IMR-90 (cell line): ENCODE results near the gene NPSR1. TPM values are rescaled to one million over a fixed set of nuclear protein-coding genes. Genes with fewer than 3 reads are reported as not detected.

ENCODE experiments used
- ATAC-seq: fragments of 200-7000 bp; cut with Tn5 transposase; 2 replicates; pipeline ENCODE4 v1.9.1; 2020; ENCODE audit warnings: low read depth, mild to moderate bottlenecking, moderate library complexity
- BruUV-seq: library from RNA; stranded (reverse); fragments of 400-500 nt; replicated peaks from 2 replicates; lab custom pipeline; 2021; lab: Mats Ljungman, UMichigan
- CTCF ChIA-PET: fragments of 300-600 bp; formaldehyde crosslinking; extraction: SDS; loops from one replicate; lab custom pipeline; 2021; ENCODE audit warnings: antibody characterized with exemption; lab: Yijun Ruan, JAX
- POLR2A ChIA-PET: fragments of 300-600 bp; sonication (Branson Sonifier 250); formaldehyde crosslinking; loops from one replicate; lab custom pipeline; 2022; ENCODE audit warnings: antibody characterized with exemption; ENCODE audit not compliant: unreplicated experiment; lab: Charles Lee
- DNase-seq: peaks from one replicate; pipeline ENCODE4 v3.0.0; 2013
- H2AFZ ChIP-seq: replicated peaks from 2 replicates; pipeline ENCODE3; 2013; ENCODE audit warnings: low read length, mild to moderate bottlenecking; ENCODE audit not compliant: poor library complexity
- H2AK5ac ChIP-seq: 2 replicates; pipeline ENCODE4 v1.6.1; 2013; ENCODE audit warnings: low read depth, low read length, inconsistent platforms
- H2AK9ac ChIP-seq: replicated peaks from 2 replicates; pipeline ENCODE3; 2013; ENCODE audit warnings: mild to moderate bottlenecking, low read depth, low read length, moderate library complexity; ENCODE audit not compliant: poor library complexity
- H2BK120ac ChIP-seq: 2 replicates; pipeline ENCODE4 v1.6.1; 2013; ENCODE audit warnings: low read depth, low read length, inconsistent platforms
- H2BK15ac ChIP-seq: 3 replicates; pipeline ENCODE4 v1.6.1; 2013; ENCODE audit warnings: low read depth, low read length, inconsistent platforms
- H2BK20ac ChIP-seq: 2 replicates; pipeline ENCODE4 v1.6.1; 2013; ENCODE audit warnings: low read depth, mild to moderate bottlenecking, inconsistent platforms, low read length, moderate library complexity
- H2BK5ac ChIP-seq: 2 replicates; pipeline ENCODE4 v1.6.1; 2013; ENCODE audit warnings: mild to moderate bottlenecking, low read depth, low read length, inconsistent platforms; ENCODE audit not compliant: poor library complexity, severe bottlenecking
- H3K14ac ChIP-seq: replicated peaks from 2 replicates; pipeline ENCODE4 v1.6.1; 2013; ENCODE audit warnings: low read depth, low read length, inconsistent platforms
- H3K18ac ChIP-seq: 2 replicates; pipeline ENCODE4 v1.6.1; 2013; ENCODE audit warnings: low read depth, low read length, control low read depth
- H3K23ac ChIP-seq: 2 replicates; pipeline ENCODE4 v1.6.1; 2013; ENCODE audit warnings: low read depth, low read length, inconsistent platforms
- H3K27ac ChIP-seq: 2 replicates; pipeline ENCODE4 v1.5.1; 2013; ENCODE audit warnings: mild to moderate bottlenecking, control low read depth, low read length; ENCODE audit not compliant: insufficient read depth
- H3K27me3 ChIP-seq: 2 replicates; pipeline ENCODE4 v1.6.1; 2013; ENCODE audit warnings: low read length; ENCODE audit not compliant: control insufficient read depth, insufficient read depth
- H3K36me3 ChIP-seq: 2 replicates; pipeline ENCODE4 v1.6.1; 2013; ENCODE audit warnings: low read length, mixed read lengths; ENCODE audit not compliant: control insufficient read depth, insufficient read depth
- H3K4ac ChIP-seq: 2 replicates; pipeline ENCODE4 v1.6.1; 2013; ENCODE audit warnings: low read depth, low read length, inconsistent platforms
- H3K4me1 ChIP-seq: 2 replicates; pipeline ENCODE4 v1.6.1; 2013; ENCODE audit warnings: low read length, mixed read lengths; ENCODE audit not compliant: control insufficient read depth, insufficient read depth
- H3K4me2 ChIP-seq: 2 replicates; pipeline ENCODE4 v1.6.1; 2013; ENCODE audit warnings: low read depth, mild to moderate bottlenecking, control low read depth, low read length, moderate library complexity
- H3K4me3 ChIP-seq: 2 replicates; pipeline ENCODE4 v1.5.1; 2013; ENCODE audit warnings: low read depth, mild to moderate bottlenecking, control low read depth, low read length, moderate library complexity; ENCODE audit not compliant: insufficient read depth
- H3K56ac ChIP-seq: 2 replicates; pipeline ENCODE4 v1.6.1; 2013; ENCODE audit warnings: low read length, inconsistent platforms; ENCODE audit not compliant: insufficient read depth; ENCODE audit errors: extremely low read depth
- H3K79me1 ChIP-seq, 2 experiments: 2 replicates each; pipeline ENCODE4 v1.6.1; 2013; ENCODE audit warnings: low read length in 2 of 2, inconsistent platforms in 1 of 2, low read depth in 1 of 2
- H3K9ac ChIP-seq: 2 replicates; pipeline ENCODE4 v1.6.1; 2013; ENCODE audit warnings: low read depth, low read length, control low read depth
- H3K9me1 ChIP-seq: 2 replicates; pipeline ENCODE4 v1.6.1; 2013; ENCODE audit warnings: low read length, inconsistent platforms; ENCODE audit not compliant: insufficient read depth
- H3K9me3 ChIP-seq: 2 replicates; pipeline ENCODE4 v1.6.1; 2013; ENCODE audit warnings: low read length; ENCODE audit not compliant: control insufficient read depth, insufficient read depth
- H4K20me1 ChIP-seq: 2 replicates; pipeline ENCODE4 v1.6.1; 2013; ENCODE audit warnings: low read length, inconsistent platforms; ENCODE audit not compliant: insufficient read depth
- H4K5ac ChIP-seq: 2 replicates; pipeline ENCODE4 v1.6.1; 2013; ENCODE audit warnings: mild to moderate bottlenecking, low read depth, low read length, control low read depth
- H4K8ac ChIP-seq, 2 experiments: 2 replicates each; pipeline ENCODE4 v1.6.1; 2013; ENCODE audit warnings: low read depth in 2 of 2, low read length in 2 of 2, control low read depth in 1 of 2, inconsistent platforms in 1 of 2
- H4K91ac ChIP-seq: 2 replicates; pipeline ENCODE4 v1.6.1; 2013; ENCODE audit warnings: low read depth, low read length, inconsistent platforms; ENCODE audit not compliant: insufficient read depth
- BHLHE40 ChIP-seq: fragments of 150-350 bp; IDR thresholded peaks from 2 replicates; pipeline ENCODE4 v1.6.1; 2016; ENCODE audit warnings: mild to moderate bottlenecking, low read depth, low read length
- CEBPB ChIP-seq: IDR thresholded peaks from 2 replicates; pipeline ENCODE4 v1.6.1; 2012; ENCODE audit warnings: low read depth, low read length, improper control_type of control experiment
- CHD1 ChIP-seq: IDR thresholded peaks from 2 replicates; pipeline ENCODE4 v1.6.1; 2012; ENCODE audit warnings: low read depth, low read length, improper control_type of control experiment
- FOS ChIP-seq: fragments of 150-350 bp; IDR thresholded peaks from 2 replicates; pipeline ENCODE4 v1.6.1; 2016; ENCODE audit warnings: low read depth, low read length
- MAFK ChIP-seq: IDR thresholded peaks from 2 replicates; pipeline ENCODE4 v1.6.1; 2012; ENCODE audit warnings: low read depth, low read length, improper control_type of control experiment
- MAZ ChIP-seq: IDR thresholded peaks from 2 replicates; pipeline ENCODE4 v1.6.1; 2012; ENCODE audit warnings: low read depth, mild to moderate bottlenecking, low read length, improper control_type of control experiment, moderate library complexity, borderline replicate concordance
- MXI1 ChIP-seq: IDR thresholded peaks from 2 replicates; pipeline ENCODE4 v1.6.1; 2012; ENCODE audit warnings: low read depth, mild to moderate bottlenecking, low read length, moderate library complexity, borderline replicate concordance
- NFE2L2 ChIP-seq: fragments of 150-350 bp; IDR thresholded peaks from 2 replicates; pipeline ENCODE4 v1.6.1; 2016; ENCODE audit warnings: low read depth, mild to moderate bottlenecking, low read length
- POLR2A ChIP-seq: IDR thresholded peaks from 2 replicates; pipeline ENCODE4 v1.6.1; 2012; ENCODE audit warnings: mild to moderate bottlenecking, low read depth, low read length
- RAD21 ChIP-seq: IDR thresholded peaks from 2 replicates; pipeline ENCODE4 v1.6.1; 2012; ENCODE audit warnings: low read length, improper control_type of control experiment
- RCOR1 ChIP-seq: IDR thresholded peaks from 2 replicates; pipeline ENCODE4 v1.6.1; 2012; ENCODE audit warnings: mild to moderate bottlenecking, low read length, improper control_type of control experiment; ENCODE audit not compliant: insufficient replicate concordance
- RFX5 ChIP-seq: IDR thresholded peaks from 2 replicates; pipeline ENCODE4 v1.8.0; 2012; ENCODE audit warnings: low read depth, mild to moderate bottlenecking, low read length, moderate library complexity
- SMC3 ChIP-seq: fragments of 150-350 bp; IDR thresholded peaks from 2 replicates; pipeline ENCODE4 v1.6.1; 2016; ENCODE audit warnings: low read depth, mild to moderate bottlenecking, antibody characterized with exemption, low read length, moderate library complexity
- WGBS, 2 experiments: methylation state at CpG; one replicate each; pipeline versions ENCODE4 v1.1.5 to v1.1.7; 2013; ENCODE audit warnings: missing lambda C conversion rate in 2 of 2; ENCODE audit not compliant: insufficient read length in 1 of 2; ENCODE audit errors: extremely low coverage in 2 of 2; 5-methylcytosine and 5-hydroxymethylcytosine counted together
- dilution Hi-C: fragments of 300-500 bp; cut with HindIII; formaldehyde crosslinking; loops from one replicate; pipeline ENCODE4 v1.14.3; 2018; ENCODE audit warnings: low sequenced_read_pairs; ENCODE audit not compliant: unreplicated experiment
- in situ Hi-C: fragments of 300-500 bp; cut with MboI; formaldehyde crosslinking; loops from 3 replicates; pipeline ENCODE4 v1.14.3; 2019; ENCODE audit warnings: low sequenced_read_pairs, inconsistent platforms, mixed read lengths
- intact Hi-C: fragments of 100-400 bp; cut with micrococcal nuclease; formaldehyde crosslinking; loops from 2 replicates; pipeline ENCODE4 v1.10.0; 2022
- polyA plus RNA-seq, 3 experiments: library from polyadenylated mRNA; depleted of rRNA; stranded (reverse); fragments of >200 nt; gene quantifications; 2 replicates each; pipeline ENCODE4 v1.2.3, GENCODE V29; 2012; ENCODE audit warnings: low replicate concordance in 1 of 3
- total RNA-seq: library from RNA; depleted of rRNA; stranded (reverse); fragments of >200 nt; gene quantifications from 2 replicates; pipeline ENCODE4 v1.2.3, GENCODE V29; 2012
- TF ChIP-seq, protein P1 (sequence below): fragments of 150-350 bp; IDR thresholded peaks from 2 replicates; pipeline ENCODE4 v1.6.1; 2017; ENCODE audit warnings: mild to moderate bottlenecking, antibody characterized with exemption, low read length, low read depth
- TF ChIP-seq, protein P2 (sequence below): conservative IDR thresholded peaks from 2 replicates; pipeline ENCODE4 v1.5.1; 2012; ENCODE audit warnings: mild to moderate bottlenecking, low read depth, low read length, improper control_type of control experiment
- TF ChIP-seq, protein P3 (sequence below): fragments of 150-350 bp; IDR thresholded peaks from 2 replicates; pipeline ENCODE4 v1.6.1; 2016; ENCODE audit warnings: low read depth, mild to moderate bottlenecking, low read length, moderate library complexity, borderline replicate concordance

Gene NPSR1
- total and polyA plus RNA-seq, 2 of the 4 experiments (the other 2 are of a cell fraction), result not detected

DNA sequence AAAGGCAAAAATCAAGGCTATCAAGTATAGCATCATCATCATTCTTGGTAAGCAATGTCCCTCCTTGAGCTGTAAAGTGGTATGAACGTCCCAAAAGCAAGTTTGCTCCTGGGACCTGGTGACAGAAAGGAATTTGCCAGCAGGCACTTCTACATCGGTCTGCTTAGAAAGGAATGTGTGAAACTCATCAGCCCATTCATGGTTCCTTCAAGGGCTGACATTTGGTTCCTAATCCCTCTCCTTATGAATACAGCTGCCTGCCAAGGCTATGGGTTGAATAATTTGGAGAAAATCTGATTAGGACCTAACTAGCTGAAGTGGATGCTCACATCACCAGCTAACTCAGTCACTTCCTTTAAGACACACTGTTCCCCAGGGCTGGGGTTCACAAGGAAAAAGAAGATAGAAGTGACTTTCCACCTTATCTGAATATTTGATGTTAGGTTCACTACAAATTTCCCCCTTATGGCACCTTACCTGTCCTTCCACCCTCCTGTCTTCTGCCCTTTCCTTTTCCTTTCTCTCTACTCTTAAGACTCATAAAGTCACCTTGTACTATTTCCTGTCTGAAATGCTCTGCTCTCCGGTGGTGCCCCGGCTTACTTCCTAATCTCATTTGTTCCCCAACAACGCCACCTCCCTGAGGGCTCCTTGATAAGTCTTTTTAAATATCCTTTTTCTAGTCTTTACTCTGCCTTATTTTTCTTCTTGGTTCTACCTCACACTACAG, 187.1 kb downstream of the NPSR1 start:
- Histone ChIP-seq H2BK15ac (no peak overlapping the region), H3K4ac (no peak overlapping the region), H3K4me3 (no peak overlapping the region), H3K9me3 (no peaks in the 10 kb centered on the region), H2BK20ac (no peak overlapping the region), H3K4me2 (no peak overlapping the region), H3K14ac (no peak overlapping the region), H2AFZ (no peak overlapping the region), H3K18ac (no peak overlapping the region), H2BK120ac (no peak overlapping the region), H4K20me1 (no peaks in the 10 kb centered on the region), H3K9me1 (no peaks in the 10 kb centered on the region), H3K27ac (no peak overlapping the region), H2AK9ac (no peak overlapping the region), H3K27me3 (no peaks in the 10 kb centered on the region), H3K23ac (no peak overlapping the region), H3K79me1 (no peaks in the 10 kb centered on the region), H4K91ac (no peak overlapping the region), H2BK5ac (no peak overlapping the region), H4K8ac (no peak overlapping the region), H3K9ac (no peak overlapping the region), H3K4me1 (no peaks in the 10 kb centered on the region), H3K56ac (no peak overlapping the region), H3K36me3 (no peaks in the 10 kb centered on the region), H2AK5ac (no peak overlapping the region), H4K5ac (no peak overlapping the region)
- TF ChIP-seq FOS (no peak), RAD21 (no peak), MAZ (no peak), RCOR1 (no peak), BHLHE40 (no peak), MXI1 (no peak), RFX5 (no peak), CEBPB (no peak), CHD1 (no peak), SMC3 (no peak), MAFK (no peak), NFE2L2 (no peak), POLR2A (no peak)
- TF ChIP-seq, protein P1, sequence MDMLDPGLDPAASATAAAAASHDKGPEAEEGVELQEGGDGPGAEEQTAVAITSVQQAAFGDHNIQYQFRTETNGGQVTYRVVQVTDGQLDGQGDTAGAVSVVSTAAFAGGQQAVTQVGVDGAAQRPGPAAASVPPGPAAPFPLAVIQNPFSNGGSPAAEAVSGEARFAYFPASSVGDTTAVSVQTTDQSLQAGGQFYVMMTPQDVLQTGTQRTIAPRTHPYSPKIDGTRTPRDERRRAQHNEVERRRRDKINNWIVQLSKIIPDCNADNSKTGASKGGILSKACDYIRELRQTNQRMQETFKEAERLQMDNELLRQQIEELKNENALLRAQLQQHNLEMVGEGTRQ, result no peak
- TF ChIP-seq, protein P2, sequence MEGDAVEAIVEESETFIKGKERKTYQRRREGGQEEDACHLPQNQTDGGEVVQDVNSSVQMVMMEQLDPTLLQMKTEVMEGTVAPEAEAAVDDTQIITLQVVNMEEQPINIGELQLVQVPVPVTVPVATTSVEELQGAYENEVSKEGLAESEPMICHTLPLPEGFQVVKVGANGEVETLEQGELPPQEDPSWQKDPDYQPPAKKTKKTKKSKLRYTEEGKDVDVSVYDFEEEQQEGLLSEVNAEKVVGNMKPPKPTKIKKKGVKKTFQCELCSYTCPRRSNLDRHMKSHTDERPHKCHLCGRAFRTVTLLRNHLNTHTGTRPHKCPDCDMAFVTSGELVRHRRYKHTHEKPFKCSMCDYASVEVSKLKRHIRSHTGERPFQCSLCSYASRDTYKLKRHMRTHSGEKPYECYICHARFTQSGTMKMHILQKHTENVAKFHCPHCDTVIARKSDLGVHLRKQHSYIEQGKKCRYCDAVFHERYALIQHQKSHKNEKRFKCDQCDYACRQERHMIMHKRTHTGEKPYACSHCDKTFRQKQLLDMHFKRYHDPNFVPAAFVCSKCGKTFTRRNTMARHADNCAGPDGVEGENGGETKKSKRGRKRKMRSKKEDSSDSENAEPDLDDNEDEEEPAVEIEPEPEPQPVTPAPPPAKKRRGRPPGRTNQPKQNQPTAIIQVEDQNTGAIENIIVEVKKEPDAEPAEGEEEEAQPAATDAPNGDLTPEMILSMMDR, result no peak
- TF ChIP-seq, protein P3, sequence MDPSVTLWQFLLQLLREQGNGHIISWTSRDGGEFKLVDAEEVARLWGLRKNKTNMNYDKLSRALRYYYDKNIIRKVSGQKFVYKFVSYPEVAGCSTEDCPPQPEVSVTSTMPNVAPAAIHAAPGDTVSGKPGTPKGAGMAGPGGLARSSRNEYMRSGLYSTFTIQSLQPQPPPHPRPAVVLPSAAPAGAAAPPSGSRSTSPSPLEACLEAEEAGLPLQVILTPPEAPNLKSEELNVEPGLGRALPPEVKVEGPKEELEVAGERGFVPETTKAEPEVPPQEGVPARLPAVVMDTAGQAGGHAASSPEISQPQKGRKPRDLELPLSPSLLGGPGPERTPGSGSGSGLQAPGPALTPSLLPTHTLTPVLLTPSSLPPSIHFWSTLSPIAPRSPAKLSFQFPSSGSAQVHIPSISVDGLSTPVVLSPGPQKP, result no peak
- BruUV-seq, result no TSS peak
- dilution Hi-C loops (no loop called here), in situ Hi-C loops (no loop called here), intact Hi-C loops (no loop called here)
- no peak for ATAC-seq
- POLR2A ChIA-PET, result no interaction called here
- CTCF ChIA-PET, result no interaction called here
- WGBS, 2 experiments, result 80% methylated on average over 3 of the region's 5 CpGs; no CpG with 5 or more reads in 1 of the 2 experiments
- no peak for DNase-seq
